GM19240 (cell line): Measurements from ENCODE around the gene SLC26A1.
"Not testable (repeated sequence)": the region's sequence is repeated elsewhere in the genome, so short reads cannot be mapped to it uniquely, and the experiment has no call there.

ENCODE experiments used
- DNase-seq: peaks from one replicate; pipeline ENCODE4 v3.0.0; 2011; ENCODE audit warnings: low spot score; ENCODE audit not compliant: insufficient read length

Gene SLC26A1

GRCh38 chr4:955161-955921, 37.9 kb downstream of the SLC26A1 start:
- no peak for DNase-seq

- no peak for DNase-seq
Measured at GRCh38 chr4:954211-955020, 38.8 kb downstream of the SLC26A1 start.

- DNase-seq: no peak
Measured at GRCh38 chr4:953574-953915, 39.7 kb downstream of the SLC26A1 start.

GRCh38 chr4:952881-953573, 40.2 kb downstream of the SLC26A1 start:
- no peak for DNase-seq

GRCh38 chr4:951594-952468, 41.4 kb downstream of the SLC26A1 start:
- DNase-seq: no peak

GRCh38 chr4:951186-951585, 42.0 kb downstream of the SLC26A1 start:
- no peak for DNase-seq

- DNase-seq: no peak
Measured at GRCh38 chr4:950136-951020, 42.8 kb downstream of the SLC26A1 start.

- no peak for DNase-seq
Measured at GRCh38 chr4:949656-950055, 43.5 kb downstream of the SLC26A1 start.

- DNase-seq: no peak
Measured at GRCh38 chr4:948936-949300, 44.3 kb downstream of the SLC26A1 start.

- DNase-seq: no peak
Measured at GRCh38 chr4:948101-948935, 44.9 kb downstream of the SLC26A1 start.

- DNase-seq: no peak
Measured at GRCh38 chr4:947491-947971, 45.7 kb downstream of the SLC26A1 start.

GRCh38 chr4:946517-947471, 46.4 kb downstream of the SLC26A1 start:
- no peak for DNase-seq

GRCh38 chr4:946103-946450, 47.1 kb downstream of the SLC26A1 start:
- no peak for DNase-seq

GRCh38 chr4:945274-946102, 47.7 kb downstream of the SLC26A1 start:
- no peak for DNase-seq

GRCh38 chr4:939508-939907, 53.7 kb downstream of the SLC26A1 start:
- not testable (repeated sequence) for DNase-seq
